ENCODE measurements around the gene ZFYVE16. TPM values are rescaled to one million over a fixed set of nuclear protein-coding genes. Genes with fewer than 3 reads are reported as not detected.
"Not testable (repeated sequence)": the region's sequence is repeated elsewhere in the genome, so short reads cannot be mapped to it uniquely, and the experiment has no call there.

Gene ZFYVE16
- polyA plus RNA-seq, 3 donors: 9.4 to 15.8 (median 10.7) TPM

DNA sequence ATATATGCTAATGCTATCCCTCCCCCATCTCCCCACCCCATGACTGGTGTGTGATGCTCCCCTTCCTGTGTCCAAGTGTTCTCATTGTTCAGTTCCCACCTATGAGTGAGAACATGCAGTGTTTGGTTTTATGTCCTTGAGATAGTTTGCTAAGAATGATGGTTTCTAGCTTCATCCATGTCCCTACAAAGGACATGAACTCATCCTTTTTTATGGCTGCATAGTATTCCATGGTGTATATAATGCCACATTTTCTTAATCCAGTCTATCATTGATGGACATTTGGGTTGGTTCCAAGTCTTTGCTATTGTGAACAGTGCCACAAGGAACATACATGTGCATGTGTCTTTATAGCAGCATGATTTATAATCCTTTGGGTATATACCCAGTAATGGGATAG, 16.6 kb upstream of the ZFYVE16 start:
- H3K27me3 Mint-ChIP-seq (ENCODE audit: low read depth in 3 of 3); H3K36me3 ChIP-seq (replicated peaks in 1 of 2; ENCODE audit: control insufficient read depth in 1 of 2, insufficient read depth in 2 of 2, low read length in 2 of 2); H3K9ac ChIP-seq (ENCODE audit: insufficient read depth, low read length, poor library complexity, severe bottlenecking); H3K27ac ChIP-seq (ENCODE audit: low read depth in 1 of 2, low read length in 2 of 2); H3K4me2 ChIP-seq (replicated peaks; ENCODE audit: extremely low read depth, low read length, poor library complexity, severe bottlenecking); H3K4me3 Mint-ChIP-seq; H2AFZ ChIP-seq (ENCODE audit: insufficient read depth, low read depth, low read length, poor library complexity, severe bottlenecking); H3K36me3 Mint-ChIP-seq; H3K27ac Mint-ChIP-seq; H3K79me2 ChIP-seq (ENCODE audit: insufficient read depth, low read length); H3K4me3 ChIP-seq (replicated peaks in 1 of 3; ENCODE audit: low read depth in 2 of 3, low read length in 3 of 3); intact Hi-C loops (cut with micrococcal nuclease); DNase-seq; H4K20me1 ChIP-seq (ENCODE audit: insufficient read depth, low read length); H3K27me3 ChIP-seq (ENCODE audit: control insufficient read depth in 2 of 2, insufficient read depth in 2 of 2, low read length in 2 of 2); H3K9me3 ChIP-seq (replicated peaks in 1 of 2; ENCODE audit: control insufficient read depth in 1 of 2, insufficient read depth in 1 of 2, low read length in 2 of 2): not testable (repeated sequence)
- H3K4me1 ChIP-seq (ENCODE audit: control insufficient read depth in 1 of 2, insufficient read depth in 2 of 2, low read length in 2 of 2): peaks cover 6 to 12% of the 10 kb centered on the region in 2 donors
- H3K4me1 Mint-ChIP-seq: peaks cover 21% of the 10 kb centered on the region
- peaks cover 0 to 16% (median 8%) of the 10 kb centered on the region in 7 donors for H3K9me3 Mint-ChIP-seq

GRCh38 chr5:80399526-80400239, 8.2 kb upstream of the ZFYVE16 start:
- H3K9me3 Mint-ChIP-seq: peaks cover 0 to 9% (median 0%) of the 10 kb centered on the region in 7 donors
- Histone ChIP-seq H2AFZ (ENCODE audit: insufficient read depth, low read depth, low read length, poor library complexity, severe bottlenecking) (no peak overlapping the region), H3K4me2 (replicated peaks; ENCODE audit: extremely low read depth, low read length, poor library complexity, severe bottlenecking) (peak overlapping the region; percentile 49), H3K36me3 (replicated peaks in 1 of 2; ENCODE audit: control insufficient read depth in 1 of 2, insufficient read depth in 2 of 2, low read length in 2 of 2) (no peaks in the 10 kb centered on the region), H3K4me1 (ENCODE audit: control insufficient read depth in 1 of 2, insufficient read depth in 2 of 2, low read length in 2 of 2) (peaks cover 32 to 37% of the 10 kb centered on the region in 2 donors), H4K20me1 (ENCODE audit: insufficient read depth, low read length) (no peaks in the 10 kb centered on the region), H3K4me3 (replicated peaks in 1 of 3; ENCODE audit: low read depth in 2 of 3, low read length in 3 of 3) (peak overlapping the region in 1 of 3 experiments; percentile 48), H3K9ac (ENCODE audit: insufficient read depth, low read length, poor library complexity, severe bottlenecking) (peak overlapping the region; percentile 32), H3K27ac (ENCODE audit: low read depth in 1 of 2, low read length in 2 of 2) (peak overlapping the region; percentile 65 to 88), H3K79me2 (ENCODE audit: insufficient read depth, low read length) (no peaks in the 10 kb centered on the region), H3K27me3 (ENCODE audit: control insufficient read depth in 2 of 2, insufficient read depth in 2 of 2, low read length in 2 of 2) (no peaks in the 10 kb centered on the region), H3K9me3 (replicated peaks in 1 of 2; ENCODE audit: control insufficient read depth in 1 of 2, insufficient read depth in 1 of 2, low read length in 2 of 2) (no peaks in the 10 kb centered on the region)
- peak; percentile 94 to 99 (median 99) for DNase-seq
- no CpG with 5 or more reads among the region's 1 CpG for WGBS (ENCODE audit: insufficient coverage)
- H3K4me1 Mint-ChIP-seq: peaks cover 26% of the 10 kb centered on the region
- H3K27me3 Mint-ChIP-seq (ENCODE audit: low read depth in 3 of 3): peaks cover 0 to 2% (median 0%) of the 10 kb centered on the region in 3 donors
- TF ChIP-seq CTCF (IDR thresholded peaks at IDR 0.05): no peak
- H3K27ac Mint-ChIP-seq: peak overlapping the region; percentile 94 to 99 (median 97)
- H3K36me3 Mint-ChIP-seq: no peaks in the 10 kb centered on the region
- intact Hi-C loops (cut with micrococcal nuclease): loop anchor here in 1 of 2 donors (10.0 kb wide), 2 partner anchors 275 to 785 kb away; partner anchors contain the start of gene TENT2
- peak overlapping the region; percentile 45 to 70 for H3K4me3 Mint-ChIP-seq

- not testable (repeated sequence) for H4K20me1 ChIP-seq (ENCODE audit: insufficient read depth, low read length); H3K79me2 ChIP-seq (ENCODE audit: insufficient read depth, low read length); H3K27me3 ChIP-seq (ENCODE audit: control insufficient read depth in 2 of 2, insufficient read depth in 2 of 2, low read length in 2 of 2); H3K27me3 Mint-ChIP-seq (ENCODE audit: low read depth in 3 of 3); H3K9ac ChIP-seq (ENCODE audit: insufficient read depth, low read length, poor library complexity, severe bottlenecking); H2AFZ ChIP-seq (ENCODE audit: insufficient read depth, low read depth, low read length, poor library complexity, severe bottlenecking); H3K9me3 Mint-ChIP-seq; H3K36me3 Mint-ChIP-seq; H3K36me3 ChIP-seq (replicated peaks in 1 of 2; ENCODE audit: control insufficient read depth in 1 of 2, insufficient read depth in 2 of 2, low read length in 2 of 2); H3K9me3 ChIP-seq (replicated peaks in 1 of 2; ENCODE audit: control insufficient read depth in 1 of 2, insufficient read depth in 1 of 2, low read length in 2 of 2)
- peaks cover 26% of the 10 kb centered on the region for H3K4me1 Mint-ChIP-seq
- no CpG with 5 or more reads among the region's 1 CpG for WGBS (ENCODE audit: insufficient coverage)
- intact Hi-C loops (cut with micrococcal nuclease): loop anchor here in 1 of 2 donors (10.0 kb wide), 2 partner anchors 276 to 786 kb away; partner anchors contain the start of gene TENT2
- Histone ChIP-seq H3K4me2 (replicated peaks; ENCODE audit: extremely low read depth, low read length, poor library complexity, severe bottlenecking) (peak overlapping the region; percentile 43), H3K4me3 (replicated peaks in 1 of 3; ENCODE audit: low read depth in 2 of 3, low read length in 3 of 3) (peak overlapping the region in 1 of 3 experiments; percentile 35), H3K27ac (ENCODE audit: low read depth in 1 of 2, low read length in 2 of 2) (peak overlapping the region; percentile 65 to 88), H3K4me1 (ENCODE audit: control insufficient read depth in 1 of 2, insufficient read depth in 2 of 2, low read length in 2 of 2) (peaks cover 32 to 37% of the 10 kb centered on the region in 2 donors)
- peak overlapping the region; percentile 10 to 35 for H3K4me3 Mint-ChIP-seq
- H3K27ac Mint-ChIP-seq: peak overlapping the region; percentile 94 to 99 (median 97)
- peak; percentile 70 to 80 (median 71) for DNase-seq
Measured at GRCh38 chr5:80400368-80400767, 7.5 kb upstream of the ZFYVE16 start.

Measured in CD14-positive monocyte (primary cell).